ENCODE measurements around the gene ALPL.

- TF ChIP-seq, protein P1, sequence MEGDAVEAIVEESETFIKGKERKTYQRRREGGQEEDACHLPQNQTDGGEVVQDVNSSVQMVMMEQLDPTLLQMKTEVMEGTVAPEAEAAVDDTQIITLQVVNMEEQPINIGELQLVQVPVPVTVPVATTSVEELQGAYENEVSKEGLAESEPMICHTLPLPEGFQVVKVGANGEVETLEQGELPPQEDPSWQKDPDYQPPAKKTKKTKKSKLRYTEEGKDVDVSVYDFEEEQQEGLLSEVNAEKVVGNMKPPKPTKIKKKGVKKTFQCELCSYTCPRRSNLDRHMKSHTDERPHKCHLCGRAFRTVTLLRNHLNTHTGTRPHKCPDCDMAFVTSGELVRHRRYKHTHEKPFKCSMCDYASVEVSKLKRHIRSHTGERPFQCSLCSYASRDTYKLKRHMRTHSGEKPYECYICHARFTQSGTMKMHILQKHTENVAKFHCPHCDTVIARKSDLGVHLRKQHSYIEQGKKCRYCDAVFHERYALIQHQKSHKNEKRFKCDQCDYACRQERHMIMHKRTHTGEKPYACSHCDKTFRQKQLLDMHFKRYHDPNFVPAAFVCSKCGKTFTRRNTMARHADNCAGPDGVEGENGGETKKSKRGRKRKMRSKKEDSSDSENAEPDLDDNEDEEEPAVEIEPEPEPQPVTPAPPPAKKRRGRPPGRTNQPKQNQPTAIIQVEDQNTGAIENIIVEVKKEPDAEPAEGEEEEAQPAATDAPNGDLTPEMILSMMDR (IDR thresholded peaks at IDR 0.05; ENCODE audit: low read depth, low read length, missing input control): no peak
- TF ChIP-seq, protein P2, sequence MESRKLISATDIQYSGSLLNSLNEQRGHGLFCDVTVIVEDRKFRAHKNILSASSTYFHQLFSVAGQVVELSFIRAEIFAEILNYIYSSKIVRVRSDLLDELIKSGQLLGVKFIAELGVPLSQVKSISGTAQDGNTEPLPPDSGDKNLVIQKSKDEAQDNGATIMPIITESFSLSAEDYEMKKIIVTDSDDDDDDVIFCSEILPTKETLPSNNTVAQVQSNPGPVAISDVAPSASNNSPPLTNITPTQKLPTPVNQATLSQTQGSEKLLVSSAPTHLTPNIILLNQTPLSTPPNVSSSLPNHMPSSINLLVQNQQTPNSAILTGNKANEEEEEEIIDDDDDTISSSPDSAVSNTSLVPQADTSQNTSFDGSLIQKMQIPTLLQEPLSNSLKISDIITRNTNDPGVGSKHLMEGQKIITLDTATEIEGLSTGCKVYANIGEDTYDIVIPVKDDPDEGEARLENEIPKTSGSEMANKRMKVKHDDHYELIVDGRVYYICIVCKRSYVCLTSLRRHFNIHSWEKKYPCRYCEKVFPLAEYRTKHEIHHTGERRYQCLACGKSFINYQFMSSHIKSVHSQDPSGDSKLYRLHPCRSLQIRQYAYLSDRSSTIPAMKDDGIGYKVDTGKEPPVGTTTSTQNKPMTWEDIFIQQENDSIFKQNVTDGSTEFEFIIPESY (IDR thresholded peaks at IDR 0.05): no peak
Measured at GRCh38 chr1:21563971-21564370, 54.7 kb downstream of the ALPL start.

All from liver (tissue), 2 donors.